ENCODE results near the gene UBE2E1. TPM values are rescaled to one million over a fixed set of nuclear protein-coding genes. Genes with fewer than 3 reads are reported as not detected.
A peak's percentile ranks its signal among the peaks of the same experiment; 100 is the strongest.

UBE2E1 gene
- total RNA-seq, 1 donor from 2014 or later, result 72.6 TPM

GRCh38 chr3:23779841-23780240, 25.9 kb upstream of the UBE2E1 start:
- DNase-seq, result no peak
- Mint-ChIP-seq H3K4me3 (no peak overlapping the region), H3K27me3 (peaks cover 18% of the 10 kb centered on the region), H3K9me3 (peaks cover 11% of the 10 kb centered on the region), H3K36me3 (ENCODE audit: low read depth) (no peaks in the 10 kb centered on the region), H3K27ac (no peak overlapping the region), H3K4me1 (no peaks in the 10 kb centered on the region)
- intact Hi-C loops (cut with micrococcal nuclease), result no loop called here

GRCh38 chr3:23781051-23781450, 24.7 kb upstream of the UBE2E1 start:
- Mint-ChIP-seq H3K36me3 (ENCODE audit: low read depth) (no peaks in the 10 kb centered on the region), H3K4me3 (no peak overlapping the region), H3K4me1 (no peaks in the 10 kb centered on the region), H3K9me3 (peaks cover 11% of the 10 kb centered on the region), H3K27me3 (peaks cover 18% of the 10 kb centered on the region), H3K27ac (no peak overlapping the region)
- intact Hi-C loops (cut with micrococcal nuclease), result no loop called here
- no peak for DNase-seq

GRCh38 chr3:23781871-23782270, 23.9 kb upstream of the UBE2E1 start:
- intact Hi-C loops (cut with micrococcal nuclease), result no loop called here
- no peak overlapping the region for H3K4me3 Mint-ChIP-seq
- no peak for DNase-seq
- H3K36me3 Mint-ChIP-seq (ENCODE audit: low read depth), result no peaks in the 10 kb centered on the region
- H3K27ac Mint-ChIP-seq, result no peak overlapping the region
- no peaks in the 10 kb centered on the region for H3K4me1 Mint-ChIP-seq
- H3K9me3 Mint-ChIP-seq, result peaks cover 11% of the 10 kb centered on the region
- peaks cover 18% of the 10 kb centered on the region for H3K27me3 Mint-ChIP-seq

- Mint-ChIP-seq H3K36me3 (ENCODE audit: low read depth) (no peaks in the 10 kb centered on the region), H3K9me3 (peaks cover 6% of the 10 kb centered on the region), H3K27me3 (peaks cover 18% of the 10 kb centered on the region), H3K27ac (no peak overlapping the region), H3K4me1 (no peaks in the 10 kb centered on the region), H3K4me3 (no peak overlapping the region)
- intact Hi-C loops (cut with micrococcal nuclease), result no loop called here
- DNase-seq, result no peak
Measured at GRCh38 chr3:23785097-23785645, 20.6 kb upstream of the UBE2E1 start.

- H3K27me3 Mint-ChIP-seq, result peaks cover 17% of the 10 kb centered on the region
- intact Hi-C loops (cut with micrococcal nuclease), result no loop called here
Measured at GRCh38 chr3:23785882-23786281, 19.9 kb upstream of the UBE2E1 start.

GRCh38 chr3:23791678-23792077, 14.1 kb upstream of the UBE2E1 start:
- intact Hi-C loops (cut with micrococcal nuclease), result no loop called here
- H3K4me1 Mint-ChIP-seq, result no peaks in the 10 kb centered on the region
- no peak for DNase-seq
- H3K27ac Mint-ChIP-seq, result no peak overlapping the region
- H3K36me3 Mint-ChIP-seq (ENCODE audit: low read depth), result no peaks in the 10 kb centered on the region
- no peak overlapping the region for H3K4me3 Mint-ChIP-seq
- peaks cover 31% of the 10 kb centered on the region for H3K27me3 Mint-ChIP-seq
- no peaks in the 10 kb centered on the region for H3K9me3 Mint-ChIP-seq

More at GRCh38 chr3:23785882-23786281, 19.9 kb upstream of the UBE2E1 start:
- H3K4me1 Mint-ChIP-seq, result no peaks in the 10 kb centered on the region
- H3K36me3 Mint-ChIP-seq (ENCODE audit: low read depth), result no peaks in the 10 kb centered on the region
- no peak overlapping the region for H3K4me3 Mint-ChIP-seq
- no peak overlapping the region for H3K27ac Mint-ChIP-seq
- no peak for DNase-seq
- peaks cover 6% of the 10 kb centered on the region for H3K9me3 Mint-ChIP-seq

- peaks cover 7% of the 10 kb centered on the region for H3K4me1 Mint-ChIP-seq
- H3K36me3 Mint-ChIP-seq (ENCODE audit: low read depth), result no peaks in the 10 kb centered on the region
- no peak overlapping the region for H3K27ac Mint-ChIP-seq
- peaks cover 42% of the 10 kb centered on the region for H3K27me3 Mint-ChIP-seq
- intact Hi-C loops (cut with micrococcal nuclease), result no loop called here
- no peak overlapping the region for H3K4me3 Mint-ChIP-seq
- H3K9me3 Mint-ChIP-seq, result no peaks in the 10 kb centered on the region
- DNase-seq, result no peak
Measured at GRCh38 chr3:23793528-23794134, 12.1 kb upstream of the UBE2E1 start.

GRCh38 chr3:23795096-23795495, 10.7 kb upstream of the UBE2E1 start:
- intact Hi-C loops (cut with micrococcal nuclease), result no loop called here
- peaks cover 7% of the 10 kb centered on the region for H3K4me1 Mint-ChIP-seq
- no peak overlapping the region for H3K27ac Mint-ChIP-seq
- H3K36me3 Mint-ChIP-seq (ENCODE audit: low read depth), result no peaks in the 10 kb centered on the region
- H3K9me3 Mint-ChIP-seq, result no peaks in the 10 kb centered on the region
- peaks cover 51% of the 10 kb centered on the region for H3K27me3 Mint-ChIP-seq
- no peak overlapping the region for H3K4me3 Mint-ChIP-seq
- no peak for DNase-seq

GRCh38 chr3:23796518-23796917, 9.2 kb upstream of the UBE2E1 start:
- peaks cover 51% of the 10 kb centered on the region for H3K27me3 Mint-ChIP-seq
- intact Hi-C loops (cut with micrococcal nuclease), result no loop called here
- no peak overlapping the region for H3K27ac Mint-ChIP-seq
- H3K9me3 Mint-ChIP-seq, result no peaks in the 10 kb centered on the region
- DNase-seq, result no peak
- H3K4me3 Mint-ChIP-seq, result no peak overlapping the region
- no peaks in the 10 kb centered on the region for H3K36me3 Mint-ChIP-seq (ENCODE audit: low read depth)
- peaks cover 7% of the 10 kb centered on the region for H3K4me1 Mint-ChIP-seq

GRCh38 chr3:23797491-23797890, 8.3 kb upstream of the UBE2E1 start:
- H3K27ac Mint-ChIP-seq, result no peak overlapping the region
- no peaks in the 10 kb centered on the region for H3K36me3 Mint-ChIP-seq (ENCODE audit: low read depth)
- H3K4me1 Mint-ChIP-seq, result peaks cover 7% of the 10 kb centered on the region
- H3K4me3 Mint-ChIP-seq, result no peak overlapping the region
- H3K9me3 Mint-ChIP-seq, result no peaks in the 10 kb centered on the region
- H3K27me3 Mint-ChIP-seq, result peaks cover 52% of the 10 kb centered on the region
- intact Hi-C loops (cut with micrococcal nuclease), result no loop called here
- DNase-seq, result peak; percentile 58

GRCh38 chr3:23798456-23798855, 7.3 kb upstream of the UBE2E1 start:
- H3K27me3 Mint-ChIP-seq, result peaks cover 56% of the 10 kb centered on the region
- H3K27ac Mint-ChIP-seq, result no peak overlapping the region
- H3K4me3 Mint-ChIP-seq, result no peak overlapping the region
- no peak for DNase-seq
- H3K4me1 Mint-ChIP-seq, result peaks cover 7% of the 10 kb centered on the region
- H3K9me3 Mint-ChIP-seq, result no peaks in the 10 kb centered on the region
- intact Hi-C loops (cut with micrococcal nuclease), result no loop called here
- no peaks in the 10 kb centered on the region for H3K36me3 Mint-ChIP-seq (ENCODE audit: low read depth)

- no peak overlapping the region for H3K27ac Mint-ChIP-seq
- peaks cover 54% of the 10 kb centered on the region for H3K27me3 Mint-ChIP-seq
- DNase-seq, result no peak
Measured at GRCh38 chr3:23798876-23799275, 6.9 kb upstream of the UBE2E1 start.

GRCh38 chr3:23800731-23801130, 5.0 kb upstream of the UBE2E1 start:
- no peaks in the 10 kb centered on the region for H3K9me3 Mint-ChIP-seq
- H3K4me1 Mint-ChIP-seq, result peaks cover 10% of the 10 kb centered on the region
- H3K27ac Mint-ChIP-seq, result no peak overlapping the region
- H3K4me3 Mint-ChIP-seq, result no peak overlapping the region
- intact Hi-C loops (cut with micrococcal nuclease), result no loop called here
- H3K27me3 Mint-ChIP-seq, result peaks cover 58% of the 10 kb centered on the region
- no peaks in the 10 kb centered on the region for H3K36me3 Mint-ChIP-seq (ENCODE audit: low read depth)
- DNase-seq, result no peak

More at GRCh38 chr3:23798876-23799275, 6.9 kb upstream of the UBE2E1 start:
- H3K36me3 Mint-ChIP-seq (ENCODE audit: low read depth), result no peaks in the 10 kb centered on the region
- no peak overlapping the region for H3K4me3 Mint-ChIP-seq
- H3K4me1 Mint-ChIP-seq, result peaks cover 7% of the 10 kb centered on the region
- no peaks in the 10 kb centered on the region for H3K9me3 Mint-ChIP-seq
- intact Hi-C loops (cut with micrococcal nuclease), result no loop called here

GRCh38 chr3:23804441-23805209, 1.1 kb upstream of the UBE2E1 start:
- Mint-ChIP-seq H3K27me3 (peaks cover 33% of the 10 kb centered on the region), H3K4me3 (no peak overlapping the region), H3K4me1 (peaks cover 27% of the 10 kb centered on the region)

More at GRCh38 chr3:23804441-23805209, 1.1 kb upstream of the UBE2E1 start:
- no peak for DNase-seq
- intact Hi-C loops (cut with micrococcal nuclease), result loop anchor here (5.0 kb wide), 1 partner anchor 602 kb away; the partner anchor contains the start of gene UBE2E2
- Mint-ChIP-seq H3K9me3 (no peaks in the 10 kb centered on the region), H3K27ac (no peak overlapping the region), H3K36me3 (ENCODE audit: low read depth) (peaks cover 13% of the 10 kb centered on the region)
